HepG2 (cell line): ENCODE results near the gene CCDC157. TPM values are rescaled to one million over a fixed set of nuclear protein-coding genes. Genes with fewer than 3 reads are reported as not detected.

Experiments
- ATAD3A ChIP-seq: sonication (generic); formaldehyde crosslinking; IDR thresholded peaks from 2 replicates; pipeline ENCODE4 v1.4.0; 2020; ENCODE audit warnings: missing genetic modification reagents
- KLF12 ChIP-seq: sonication (generic); formaldehyde crosslinking; IDR thresholded peaks from 2 replicates; pipeline ENCODE4 v1.4.0; 2020; ENCODE audit warnings: missing genetic modification reagents, borderline replicate concordance
- MEIS1 ChIP-seq: sonication (generic); formaldehyde crosslinking; IDR thresholded peaks from 2 replicates; pipeline ENCODE4 v1.9.0; 2021; ENCODE audit warnings: mild to moderate bottlenecking, missing genetic modification reagents, moderate library complexity, borderline replicate concordance
- NAIF1 ChIP-seq: sonication (generic); formaldehyde crosslinking; IDR thresholded peaks from 2 replicates; pipeline ENCODE4 v1.5.0; 2020; ENCODE audit warnings: mild to moderate bottlenecking, missing genetic modification reagents, borderline replicate concordance
- NFAT5 ChIP-seq: sonication (generic); formaldehyde crosslinking; IDR thresholded peaks from 2 replicates; pipeline ENCODE4 v1.4.0; 2020; ENCODE audit warnings: missing genetic modification reagents
- POLR2G ChIP-seq: fragments of 200-400 bp; formaldehyde crosslinking; IDR thresholded peaks from 2 replicates; pipeline ENCODE4 v1.6.1; 2018; ENCODE audit warnings: mild to moderate bottlenecking, low read depth, low read length, moderate library complexity
- RNF219 ChIP-seq: sonication (generic); formaldehyde crosslinking; IDR thresholded peaks from 2 replicates; pipeline ENCODE4 v1.5.0; 2020; ENCODE audit warnings: mild to moderate bottlenecking, missing genetic modification reagents
- TOE1 ChIP-seq: sonication (generic); formaldehyde crosslinking; IDR thresholded peaks from 2 replicates; pipeline ENCODE4 v1.4.0; 2020; ENCODE audit warnings: mild to moderate bottlenecking, missing genetic modification reagents
- ZBTB44 ChIP-seq: sonication (generic); formaldehyde crosslinking; IDR thresholded peaks from 2 replicates; pipeline ENCODE4 v1.4.0; 2020; ENCODE audit warnings: missing genetic modification reagents
- ZNF441 ChIP-seq: sonication (generic); formaldehyde crosslinking; IDR thresholded peaks from 2 replicates; pipeline ENCODE4 v1.7.0; 2021; ENCODE audit warnings: missing genetic modification reagents, borderline replicate concordance
- ZNF501 ChIP-seq: sonication (generic); formaldehyde crosslinking; IDR thresholded peaks from 2 replicates; pipeline ENCODE4 v1.5.1; 2020; ENCODE audit warnings: mild to moderate bottlenecking, moderate library complexity, missing genetic modification reagents
- ZNF547 ChIP-seq: sonication (generic); formaldehyde crosslinking; IDR thresholded peaks from 2 replicates; pipeline ENCODE4 v1.5.1; 2020; ENCODE audit warnings: mild to moderate bottlenecking, missing genetic modification reagents
- ZNF563 ChIP-seq: sonication (generic); formaldehyde crosslinking; IDR thresholded peaks from 2 replicates; pipeline ENCODE4 v1.8.0; 2022; ENCODE audit warnings: mild to moderate bottlenecking, moderate library complexity, missing genetic modification reagents
- ZNF784 ChIP-seq: sonication (generic); formaldehyde crosslinking; IDR thresholded peaks from 2 replicates; pipeline ENCODE4 v1.5.1; 2020; ENCODE audit warnings: missing genetic modification reagents, mild to moderate bottlenecking, borderline replicate concordance
- polyA plus RNA-seq, 8 experiments: library from polyadenylated mRNA; depleted of rRNA in 3 of 8; stranded (reverse) in 7 of 8; unstranded in 1 of 8; fragments of >200 nt; fragmentation: Illumina TruSeq in 4 of 8; extraction: Trizol in 4 of 8; gene quantifications; 2 replicates each; pipeline versions ENCODE4 v1.2.1 to v1.2.3, GENCODE V29; 2011 to 2016; ENCODE audit warnings: low read depth in 4 of 8, missing spikeins in 1 of 8, mixed read lengths in 1 of 8; ENCODE audit not compliant: insufficient read depth in 1 of 8
- total RNA-seq, 5 experiments: library from RNA; depleted of rRNA; stranded (reverse); fragments of >200 nt; fragmentation: Illumina TruSeq; extraction: Trizol; gene quantifications; 2 replicates each; pipeline ENCODE4 v1.2.3, GENCODE V29; 2016; ENCODE audit warnings: low read depth in 1 of 5

The CCDC157 gene
- total and polyA plus RNA-seq, 2 of the 13 experiments (the other 11 are each of a cell fraction or from before 2014, with no cell fraction given): 1.4 to 1.6 TPM

- TF ChIP-seq NAIF1 (CRISPR knock-in tag) (peak; percentile 94), ZNF501 (CRISPR knock-in tag) (peak; percentile 54; the same call in 1 of the 2 replicates), ZBTB44 (CRISPR knock-in tag) (no peak; the same call in 1 of the 2 replicates), MEIS1 (CRISPR knock-in tag) (peak; percentile 90), POLR2G (peak; percentile 95), ZNF563 (CRISPR knock-in tag) (peak; percentile 58), ZNF547 (peak; percentile 57; the same call in 1 of the 2 replicates), ATAD3A (CRISPR knock-in tag) (no peak), RNF219 (CRISPR knock-in tag) (no peak), ZNF441 (CRISPR knock-in tag) (peak; percentile 71; the same call in 1 of the 2 replicates), KLF12 (CRISPR knock-in tag) (no peak), NFAT5 (CRISPR knock-in tag) (peak; percentile 89), TOE1 (0 out of 2 replicates have a peak, but pooled peaks have one; percentile 12), ZNF784 (CRISPR knock-in tag) (no peak; the same call in 1 of the 2 replicates)
Measured at GRCh38 chr22:30423301-30423958, 66.6 kb downstream of the CCDC157 start (continued).
